Activated CD8-positive, alpha-beta memory T cell treated with anti-CD3 and anti-CD28 coated beads for 1 hour (primary cell): Measurements from ENCODE around the gene EPPIN.

ENCODE experiments used
- DNase-seq, 2 donors: peaks; one replicate each; pipeline ENCODE4 v3.0.0-alpha.2; 2020; ENCODE audit warnings: low read depth in 1 of 2; ENCODE audit errors: extremely low read depth in 1 of 2

The EPPIN gene

GRCh38 chr20:45539382-45539781 is 7.8 kb downstream of the EPPIN start, which contains the start of gene WFDC6:
TSS of gene WFDC6 (minus strand) at chr20:45539482. CDS start at chr20:45539407, 75 bp downstream.
- no peak for DNase-seq

- DNase-seq, result no peak
Observed at GRCh38 chr20:45538209-45538799, 8.9 kb downstream of the EPPIN start.

DNA sequence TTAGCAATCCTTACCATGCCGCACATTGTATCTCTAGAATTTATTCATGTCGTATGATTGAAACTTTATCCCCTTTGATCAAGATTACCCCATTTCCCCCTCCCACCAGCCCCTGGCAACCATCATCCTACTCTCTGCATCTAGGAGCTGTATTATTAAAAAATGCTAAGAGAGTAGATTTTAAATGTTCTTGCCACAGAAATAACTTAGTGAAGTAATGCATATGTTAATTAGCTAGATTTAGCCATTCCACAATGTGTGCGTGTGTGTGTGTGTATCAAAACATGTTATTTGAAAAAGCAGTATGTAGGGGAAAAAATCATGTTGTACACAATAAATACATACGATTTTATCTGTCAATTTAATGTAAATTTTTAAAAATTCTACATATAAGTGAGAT is 19.9 kb downstream of the EPPIN start:
- DNase-seq, result no peak

DNA sequence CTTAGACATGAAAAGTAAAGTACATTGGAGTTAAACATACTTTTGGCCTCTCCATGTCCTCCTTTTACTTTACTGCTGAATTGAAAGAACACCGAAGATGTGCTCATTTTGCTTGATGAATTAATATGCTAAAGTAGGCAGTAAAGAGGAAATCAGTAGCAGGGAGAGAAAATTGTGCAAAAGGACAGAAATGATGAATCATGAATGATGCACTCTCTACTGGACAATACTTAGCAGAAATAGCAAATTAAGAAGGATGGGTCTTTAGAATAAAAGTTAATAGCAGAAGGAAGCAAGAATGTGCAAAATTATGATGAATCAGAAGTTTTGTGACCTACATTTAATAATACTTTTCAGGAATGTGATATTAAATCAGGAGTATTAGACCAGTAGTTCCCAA is 23.4 kb downstream of the EPPIN start:
- no peak for DNase-seq

DNA sequence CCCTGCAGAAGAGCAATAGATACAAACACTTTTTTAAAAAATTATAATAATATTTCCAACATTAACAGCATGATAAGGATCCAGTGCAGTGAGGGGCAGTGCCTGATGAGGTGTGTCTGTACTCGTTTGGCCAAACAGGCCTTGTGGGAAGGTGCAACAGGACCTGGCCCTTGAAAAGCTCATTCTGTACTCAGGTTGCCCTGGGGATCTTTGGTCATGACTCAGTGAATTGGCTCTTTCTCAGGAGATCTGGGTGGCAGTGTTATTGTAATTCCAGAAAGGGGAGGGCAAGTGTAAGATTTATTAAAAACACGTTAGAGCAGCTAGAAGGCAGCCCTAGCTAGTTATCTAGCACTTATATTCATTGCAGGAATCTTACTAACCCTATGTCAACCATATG is 28.9 kb downstream of the EPPIN start:
- no peak for DNase-seq

DNA sequence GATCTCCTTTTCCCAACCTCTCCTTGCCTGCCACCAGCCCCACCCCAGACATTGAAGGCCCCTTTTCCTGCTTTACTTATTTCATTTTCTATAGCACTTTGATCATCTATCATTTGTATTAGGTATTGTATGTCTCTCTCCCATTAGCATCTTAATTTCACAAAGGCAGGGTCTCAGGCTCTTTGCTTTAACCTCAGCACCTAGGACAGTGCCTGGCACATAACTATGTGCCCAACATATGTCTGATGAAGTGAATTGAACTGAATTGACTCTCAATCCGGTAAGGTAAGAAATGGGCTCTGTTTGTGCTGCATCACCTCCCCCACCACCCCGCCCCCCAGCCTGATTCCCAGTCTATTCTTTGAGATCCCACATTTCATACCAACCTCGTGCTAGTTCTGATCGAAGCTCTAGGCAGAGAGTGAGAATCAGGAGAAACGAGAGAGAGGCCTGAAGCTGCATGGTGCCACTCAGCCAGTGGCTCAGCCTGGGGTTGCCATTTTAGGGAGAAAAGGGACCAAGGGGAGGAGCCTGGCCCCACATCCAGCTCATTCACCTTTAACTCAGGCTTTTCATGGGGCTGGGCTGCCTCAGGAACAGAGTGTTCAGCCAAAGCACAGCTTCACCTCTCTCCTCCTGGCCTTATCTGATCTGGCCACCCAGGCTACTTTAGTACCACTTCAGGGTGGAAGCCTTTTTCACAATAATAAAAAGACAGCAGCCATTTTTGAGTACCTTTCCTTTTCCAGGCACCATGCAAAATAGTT is 31.9 kb downstream of the EPPIN start, which contains the start of gene SPINT3:
Gene SPINT3 (minus strand): TSS at position 476 of the 767 bp plus-strand sequence. CDS start 14 bp downstream, at position 462.
- no peak for DNase-seq

- no peak for DNase-seq
Observed at GRCh38 chr20:45510242-45510862, 36.8 kb downstream of the EPPIN start.

- no peak for DNase-seq
Observed at GRCh38 chr20:45509091-45509490, 38.1 kb downstream of the EPPIN start.

DNA sequence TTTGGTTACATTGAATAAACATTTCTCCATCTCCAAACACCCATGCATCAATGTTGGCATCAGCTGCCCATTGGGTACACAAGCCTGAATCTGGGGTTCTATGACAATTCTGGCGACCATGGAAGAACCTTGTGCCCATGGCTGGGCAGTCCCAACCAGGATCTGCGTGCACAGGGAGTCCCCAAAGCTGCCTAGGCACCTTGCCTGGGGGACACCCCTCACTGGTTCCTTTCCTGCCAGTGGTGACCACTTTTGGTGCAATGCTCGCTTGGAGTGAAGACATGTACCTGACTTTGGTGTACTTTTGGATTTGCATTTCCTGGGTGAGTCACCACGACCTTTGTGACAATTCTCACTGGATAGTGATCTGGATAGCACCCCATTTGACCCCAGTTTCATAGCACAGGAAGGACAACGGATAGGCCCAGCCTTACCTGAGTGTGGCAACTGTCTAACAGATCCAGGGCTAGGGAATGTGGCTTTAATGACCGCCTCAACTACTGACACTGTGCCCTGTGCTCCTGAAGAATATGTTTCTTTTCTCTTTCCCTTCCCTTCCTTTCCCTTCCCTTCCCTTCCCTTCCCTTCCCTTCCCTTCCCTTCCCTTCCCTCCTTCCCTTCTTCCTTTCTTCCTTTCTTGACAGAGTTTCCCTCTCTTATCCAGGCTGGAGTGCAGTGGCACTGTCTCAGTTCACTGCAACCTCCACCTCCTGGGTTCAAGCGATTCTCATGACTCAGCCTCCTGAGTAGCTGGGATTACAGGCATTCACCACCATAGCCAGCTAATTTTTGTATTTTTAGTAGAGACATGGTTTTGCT is 38.9 kb downstream of the EPPIN start:
- no peak for DNase-seq

DNA sequence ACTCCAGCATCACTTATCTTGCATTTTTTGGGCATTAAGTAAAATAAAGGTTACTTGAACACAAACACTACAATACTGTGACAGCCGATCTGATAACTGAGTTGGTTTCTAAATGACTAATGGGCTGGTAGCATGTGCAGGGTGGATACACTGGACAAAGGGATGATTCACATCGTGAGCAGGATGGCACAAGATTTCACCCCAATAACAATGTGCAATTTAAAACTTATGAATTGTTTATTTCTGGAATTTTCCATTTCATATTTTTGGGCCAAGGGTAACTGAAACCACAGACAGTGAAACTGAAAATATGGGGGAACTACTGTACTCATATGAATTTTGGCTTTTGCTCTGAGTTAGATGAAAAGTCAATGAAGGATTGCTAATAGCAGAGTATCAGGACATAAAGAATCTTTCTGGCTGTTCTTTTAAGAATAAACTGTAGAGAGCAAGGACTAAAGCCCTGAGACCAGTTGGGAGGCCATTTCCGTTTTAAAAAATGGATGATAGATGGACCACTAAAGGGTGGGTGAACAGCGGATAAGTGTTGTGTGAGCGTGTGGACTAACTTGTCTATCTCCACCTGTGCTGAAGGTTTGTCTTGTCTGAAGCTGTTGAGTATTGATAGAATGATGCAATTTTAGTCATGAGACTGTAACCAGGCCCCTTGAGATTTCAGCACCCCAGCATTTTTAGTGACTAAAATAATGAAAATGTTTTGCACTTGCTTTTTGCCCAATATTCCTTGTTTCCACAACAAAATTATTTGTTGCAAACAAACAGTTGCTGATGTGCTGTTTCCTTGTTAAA is 40.0 kb downstream of the EPPIN start:
- no peak for DNase-seq

- DNase-seq, result no peak
Observed at GRCh38 chr20:45506398-45506797, 40.8 kb downstream of the EPPIN start.

DNA sequence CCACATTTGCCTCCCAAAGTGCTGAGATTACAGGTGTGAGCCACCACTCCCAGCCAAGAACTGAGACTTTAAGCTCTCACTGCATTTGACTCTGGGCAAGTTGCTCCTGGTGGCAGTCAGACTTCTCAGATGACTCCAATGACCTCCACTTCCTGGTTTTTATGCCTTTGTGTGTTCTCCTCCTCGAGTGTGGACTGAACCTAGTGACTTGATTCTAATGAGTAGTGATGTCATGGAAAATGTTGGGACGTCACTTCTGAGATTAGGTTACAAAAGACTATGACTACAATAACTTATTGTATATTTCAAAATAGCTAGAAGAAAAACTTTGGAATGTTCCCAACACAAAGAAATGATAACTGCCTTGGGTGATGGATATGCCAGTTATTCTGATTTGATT is 43.8 kb downstream of the EPPIN start:
- DNase-seq, result no peak

DNA sequence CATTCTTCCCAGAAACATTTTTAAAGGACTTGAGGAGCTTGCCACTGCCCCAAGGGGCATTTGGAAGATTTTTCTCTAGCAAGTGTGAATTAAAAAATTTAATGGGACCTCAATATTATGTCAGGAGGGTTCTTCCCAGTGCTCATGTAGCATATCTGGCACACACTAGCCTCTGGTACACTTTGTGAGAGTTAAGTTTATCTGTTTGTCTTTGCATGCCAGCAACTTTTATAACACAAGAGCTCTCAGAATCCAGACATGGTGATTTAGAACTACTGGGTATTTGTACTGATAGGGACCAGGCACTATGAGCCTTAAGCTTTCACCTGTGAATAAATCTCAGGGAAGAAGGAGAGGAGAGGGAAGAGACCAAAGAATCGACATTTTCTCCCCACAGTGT is 44.6 kb downstream of the EPPIN start:
- no peak for DNase-seq

GRCh38 chr20:45501600-45501999 is 45.6 kb downstream of the EPPIN start:
- no peak for DNase-seq

DNA sequence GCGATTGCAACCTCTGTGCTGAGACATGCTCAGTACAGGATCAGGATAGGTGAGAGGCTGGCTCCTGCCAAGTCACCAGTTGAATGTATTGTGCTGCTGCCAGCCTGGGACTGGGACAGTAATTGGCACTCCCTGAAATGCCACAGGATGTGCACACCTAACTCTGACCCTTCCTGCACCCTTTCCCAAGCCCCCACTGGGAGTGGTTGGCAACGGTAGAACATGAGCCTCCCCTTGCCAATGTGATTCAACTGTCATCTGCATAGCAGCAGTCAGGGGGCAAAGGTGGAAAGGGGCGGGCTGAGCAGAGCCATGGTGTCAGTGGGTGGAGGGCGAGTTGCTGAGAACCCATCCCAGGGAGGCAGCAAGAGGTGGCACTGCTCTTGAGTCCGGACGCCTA is 47.2 kb downstream of the EPPIN start:
- DNase-seq, result no peak

GRCh38 chr20:45497971-45498494 is 49.2 kb downstream of the EPPIN start:
- DNase-seq, result no peak

DNA sequence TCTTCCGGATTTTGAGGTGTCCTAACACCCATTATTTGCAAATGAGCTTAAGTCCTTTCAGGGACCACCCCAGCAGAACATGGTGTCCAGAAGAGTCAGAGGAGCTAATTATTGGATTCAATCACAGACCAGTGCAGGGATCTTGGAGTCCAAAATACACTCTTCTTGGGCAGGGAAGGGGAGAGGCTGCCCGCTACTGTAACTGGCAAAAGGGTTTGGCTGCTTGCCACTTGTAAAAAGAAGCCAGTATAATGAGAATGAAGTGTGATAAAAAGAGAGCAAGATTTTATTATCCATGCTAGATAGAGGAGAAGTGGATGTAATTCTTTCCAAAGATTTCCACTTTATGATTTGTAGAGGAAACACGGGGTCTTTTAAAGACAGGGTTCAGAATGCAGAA is 51.0 kb downstream of the EPPIN start:
- no peak for DNase-seq

GRCh38 chr20:45495501-45495941 is 51.7 kb downstream of the EPPIN start:
- DNase-seq, result no peak
